DND-41 (cell line): Measurements from ENCODE around the gene SPATC1L.

Source experiments
- CTCF ChIP-seq: IDR thresholded peaks from 2 replicates; pipeline ENCODE4 v1.5.1; 2012; ENCODE audit warnings: borderline replicate concordance, low read length, moderate library complexity, mild to moderate bottlenecking; ENCODE audit not compliant: poor library complexity, severe bottlenecking; ENCODE audit errors: extremely low read depth
- EZH2 ChIP-seq: IDR thresholded peaks from 3 replicates; pipeline ENCODE4 v1.6.1; 2012; ENCODE audit warnings: borderline replicate concordance, low read depth, mild to moderate bottlenecking, moderate library complexity, low read length, inconsistent platforms; ENCODE audit not compliant: severe bottlenecking

DNA sequence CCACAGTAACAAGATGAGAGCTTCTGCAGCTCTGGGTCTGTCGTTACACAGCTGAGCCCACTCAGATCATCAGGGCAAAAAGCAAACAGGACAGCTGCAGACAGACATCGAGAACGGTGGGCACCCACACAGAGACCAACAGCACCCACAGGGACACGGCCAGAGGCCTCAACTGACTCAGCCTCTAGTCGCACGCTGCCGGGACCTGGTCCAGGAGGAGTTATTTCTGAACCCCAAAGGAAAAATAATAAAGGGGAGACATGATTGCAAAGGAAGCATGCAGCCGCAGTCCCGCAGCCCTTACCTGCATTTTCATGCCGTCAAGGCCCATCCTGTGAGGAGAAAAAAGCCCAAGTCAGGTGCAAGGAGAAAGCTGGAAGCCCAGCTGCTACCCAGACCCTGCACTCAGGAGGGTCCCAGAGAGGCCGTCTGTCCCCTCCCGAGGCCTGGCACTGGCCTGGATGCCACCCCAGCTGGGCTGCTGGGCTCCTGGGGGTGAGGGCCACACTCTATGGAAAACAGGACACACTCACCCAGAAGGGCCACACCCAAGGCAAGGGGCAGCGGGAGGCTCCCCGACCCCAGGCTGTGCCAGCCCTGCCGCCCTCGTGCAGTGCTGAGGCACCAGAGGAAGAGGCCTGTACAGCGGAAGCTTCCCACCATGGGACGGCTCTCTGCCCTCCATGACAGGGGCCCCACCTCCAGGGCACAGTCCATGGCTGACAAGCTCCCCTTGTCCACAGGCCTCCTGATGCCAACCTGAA is 28.6 kb upstream of the SPATC1L start:
- TF ChIP-seq CTCF (no peak), EZH2 (no peak)
